ENCODE measurements around the gene GSTA3. TPM values are rescaled to one million over a fixed set of nuclear protein-coding genes. Genes with fewer than 3 reads are reported as not detected.
"Not testable (repeated sequence)": the region's sequence is repeated elsewhere in the genome, so short reads cannot be mapped to it uniquely, and the experiment has no call there.

GSTA3 gene
- polyA plus RNA-seq, 3 donors from 2014 or later: not detected

- H3K27ac Mint-ChIP-seq: no peak overlapping the region
These were observed 15.2 kb downstream of the GSTA3 start for GRCh38 chr6:52894285-52894684.

GRCh38 chr6:52893803-52894202 lies 15.7 kb downstream of the GSTA3 start:
- H3K9me3 Mint-ChIP-seq: peaks cover 0 to 2% (median 0%) of the 10 kb centered on the region in 6 donors
- peaks cover 0 to 2% (median 0%) of the 10 kb centered on the region in 3 donors for H3K36me3 Mint-ChIP-seq
- no peaks in the 10 kb centered on the region for H3K4me1 Mint-ChIP-seq
- DNase-seq: no peak
- no peak overlapping the region for H3K4me3 Mint-ChIP-seq
- no peak overlapping the region for H3K27ac Mint-ChIP-seq
- peaks cover 2 to 4% (median 4%) of the 10 kb centered on the region in 3 donors for H3K27me3 Mint-ChIP-seq (ENCODE audit: low read depth in 3 of 3)

More at GRCh38 chr6:52894285-52894684, 15.2 kb downstream of the GSTA3 start:
- DNase-seq: no peak
- Mint-ChIP-seq H3K4me1 (no peaks in the 10 kb centered on the region), H3K27me3 (ENCODE audit: low read depth in 3 of 3) (peaks cover 2 to 5% (median 4%) of the 10 kb centered on the region in 3 donors), H3K9me3 (peaks cover 0 to 2% (median 0%) of the 10 kb centered on the region in 6 donors), H3K36me3 (peaks cover 0 to 2% (median 0%) of the 10 kb centered on the region in 3 donors), H3K4me3 (no peak overlapping the region)

GRCh38 chr6:52893221-52893620 lies 16.3 kb downstream of the GSTA3 start:
- H3K27ac Mint-ChIP-seq: no peak overlapping the region
- H3K9me3 Mint-ChIP-seq: peaks cover 0 to 2% (median 0%) of the 10 kb centered on the region in 6 donors
- H3K4me1 Mint-ChIP-seq: no peaks in the 10 kb centered on the region
- H3K27me3 Mint-ChIP-seq (ENCODE audit: low read depth in 3 of 3): peaks cover 0 to 3% (median 2%) of the 10 kb centered on the region in 3 donors
- peaks cover 0 to 2% (median 0%) of the 10 kb centered on the region in 3 donors for H3K36me3 Mint-ChIP-seq
- H3K4me3 Mint-ChIP-seq: no peak overlapping the region
- DNase-seq: no peak

- no peak overlapping the region for H3K4me3 Mint-ChIP-seq
- H3K27ac Mint-ChIP-seq: no peak overlapping the region
- H3K27me3 Mint-ChIP-seq (ENCODE audit: low read depth in 3 of 3): peaks cover 2% of the 10 kb centered on the region in 3 donors
- no peaks in the 10 kb centered on the region for H3K4me1 Mint-ChIP-seq
- DNase-seq: no peak
- H3K9me3 Mint-ChIP-seq: no peaks in the 10 kb centered on the region
- H3K36me3 Mint-ChIP-seq: no peaks in the 10 kb centered on the region
These were observed 19.5 kb downstream of the GSTA3 start for GRCh38 chr6:52890018-52890417.

- Mint-ChIP-seq H3K27me3 (ENCODE audit: low read depth in 3 of 3) (peaks cover 0 to 2% (median 2%) of the 10 kb centered on the region in 3 donors), H3K27ac (no peak overlapping the region), H3K36me3 (no peaks in the 10 kb centered on the region), H3K9me3 (no peaks in the 10 kb centered on the region), H3K4me3 (no peak overlapping the region), H3K4me1 (no peaks in the 10 kb centered on the region)
- no peak for DNase-seq
These were observed 21.5 kb downstream of the GSTA3 start for GRCh38 chr6:52887910-52888524.

- H3K36me3 Mint-ChIP-seq: no peaks in the 10 kb centered on the region
- H3K27me3 Mint-ChIP-seq (ENCODE audit: low read depth in 3 of 3): peaks cover 0 to 2% (median 0%) of the 10 kb centered on the region in 3 donors
These were observed 27.3 kb downstream of the GSTA3 start for GRCh38 chr6:52881996-52882841.

GRCh38 chr6:52881662-52881995 lies 27.9 kb downstream of the GSTA3 start:
- H3K27ac Mint-ChIP-seq: no peak overlapping the region
- no peaks in the 10 kb centered on the region for H3K36me3 Mint-ChIP-seq
- no peaks in the 10 kb centered on the region for H3K9me3 Mint-ChIP-seq
- H3K27me3 Mint-ChIP-seq (ENCODE audit: low read depth in 3 of 3): peaks cover 0 to 2% (median 0%) of the 10 kb centered on the region in 3 donors
- DNase-seq: no peak
- H3K4me3 Mint-ChIP-seq: peak overlapping the region; percentile 83 to 90 (median 86)
- peaks cover 6 to 7% of the 10 kb centered on the region in 2 donors for H3K4me1 Mint-ChIP-seq

More at GRCh38 chr6:52881996-52882841, 27.3 kb downstream of the GSTA3 start:
- no peaks in the 10 kb centered on the region for H3K9me3 Mint-ChIP-seq
- peaks cover 6 to 7% of the 10 kb centered on the region in 2 donors for H3K4me1 Mint-ChIP-seq
- DNase-seq: peak; percentile 61 to 70 (median 69)
- peak overlapping the region; percentile 83 to 90 (median 86) for H3K4me3 Mint-ChIP-seq
- H3K27ac Mint-ChIP-seq: peak overlapping the region in 4 of 6 donors; percentile 31 to 82 (median 60)

- Mint-ChIP-seq H3K4me3 (no peak overlapping the region), H3K4me1 (peaks cover 6 to 7% of the 10 kb centered on the region in 2 donors), H3K27ac (no peak overlapping the region), H3K36me3 (no peaks in the 10 kb centered on the region), H3K9me3 (peaks cover 0 to 2% (median 0%) of the 10 kb centered on the region in 6 donors), H3K27me3 (ENCODE audit: low read depth in 3 of 3) (peaks cover 2 to 4% (median 2%) of the 10 kb centered on the region in 3 donors)
- no peak for DNase-seq
These were observed 31.7 kb downstream of the GSTA3 start for GRCh38 chr6:52877786-52878185.

GRCh38 chr6:52877168-52877567 lies 32.3 kb downstream of the GSTA3 start:
- no peak for DNase-seq
- H3K4me1 Mint-ChIP-seq: peaks cover 3% of the 10 kb centered on the region in 2 donors
- peaks cover 2 to 4% (median 2%) of the 10 kb centered on the region in 3 donors for H3K27me3 Mint-ChIP-seq (ENCODE audit: low read depth in 3 of 3)
- no peaks in the 10 kb centered on the region for H3K36me3 Mint-ChIP-seq
- H3K9me3 Mint-ChIP-seq: peaks cover 0 to 2% (median 0%) of the 10 kb centered on the region in 6 donors
- H3K27ac Mint-ChIP-seq: no peak overlapping the region
- no peak overlapping the region for H3K4me3 Mint-ChIP-seq

GRCh38 chr6:52876056-52876787 lies 33.3 kb downstream of the GSTA3 start:
- H3K4me1 Mint-ChIP-seq: no peaks in the 10 kb centered on the region
- no peaks in the 10 kb centered on the region for H3K36me3 Mint-ChIP-seq
- H3K9me3 Mint-ChIP-seq: peaks cover 0 to 2% (median 0%) of the 10 kb centered on the region in 6 donors
- no peak overlapping the region for H3K4me3 Mint-ChIP-seq
- peaks cover 2 to 6% (median 2%) of the 10 kb centered on the region in 3 donors for H3K27me3 Mint-ChIP-seq (ENCODE audit: low read depth in 3 of 3)
- no peak for DNase-seq
- no peak overlapping the region for H3K27ac Mint-ChIP-seq

- Mint-ChIP-seq H3K27me3 (ENCODE audit: low read depth in 3 of 3) (peaks cover 0 to 8% (median 3%) of the 10 kb centered on the region in 3 donors), H3K4me3 (no peak overlapping the region), H3K4me1 (no peaks in the 10 kb centered on the region), H3K27ac (no peak overlapping the region), H3K9me3 (peaks cover 0 to 2% (median 0%) of the 10 kb centered on the region in 6 donors), H3K36me3 (no peaks in the 10 kb centered on the region)
- no peak for DNase-seq
These were observed 37.5 kb downstream of the GSTA3 start for GRCh38 chr6:52872031-52872430.

- no peak for DNase-seq
- Mint-ChIP-seq H3K9me3 (peaks cover 0 to 2% (median 0%) of the 10 kb centered on the region in 6 donors), H3K27ac (no peak overlapping the region), H3K27me3 (ENCODE audit: low read depth in 3 of 3) (peaks cover 0 to 8% (median 3%) of the 10 kb centered on the region in 3 donors), H3K4me3 (no peak overlapping the region), H3K4me1 (no peaks in the 10 kb centered on the region), H3K36me3 (no peaks in the 10 kb centered on the region)
These were observed 37.9 kb downstream of the GSTA3 start for GRCh38 chr6:52871621-52872020.

- H3K27ac Mint-ChIP-seq; H3K9me3 Mint-ChIP-seq; DNase-seq; H3K4me1 Mint-ChIP-seq; H3K4me3 Mint-ChIP-seq; H3K36me3 Mint-ChIP-seq; H3K27me3 Mint-ChIP-seq (ENCODE audit: low read depth in 3 of 3): not testable (repeated sequence)
These were observed 39.0 kb downstream of the GSTA3 start for GRCh38 chr6:52870335-52871091.

All from immature natural killer cell (primary cell).